ENCODE data around the gene SEMA7A. TPM values are rescaled to one million over a fixed set of nuclear protein-coding genes. Genes with fewer than 3 reads are reported as not detected.

The SEMA7A gene
- total and polyA plus RNA-seq, 9 of the 15 experiments (the other 6 are each of a cell fraction or from before 2014, with no cell fraction given), result 0.04 to 8.2 (median 5.4) TPM; not detected in 1

DNA sequence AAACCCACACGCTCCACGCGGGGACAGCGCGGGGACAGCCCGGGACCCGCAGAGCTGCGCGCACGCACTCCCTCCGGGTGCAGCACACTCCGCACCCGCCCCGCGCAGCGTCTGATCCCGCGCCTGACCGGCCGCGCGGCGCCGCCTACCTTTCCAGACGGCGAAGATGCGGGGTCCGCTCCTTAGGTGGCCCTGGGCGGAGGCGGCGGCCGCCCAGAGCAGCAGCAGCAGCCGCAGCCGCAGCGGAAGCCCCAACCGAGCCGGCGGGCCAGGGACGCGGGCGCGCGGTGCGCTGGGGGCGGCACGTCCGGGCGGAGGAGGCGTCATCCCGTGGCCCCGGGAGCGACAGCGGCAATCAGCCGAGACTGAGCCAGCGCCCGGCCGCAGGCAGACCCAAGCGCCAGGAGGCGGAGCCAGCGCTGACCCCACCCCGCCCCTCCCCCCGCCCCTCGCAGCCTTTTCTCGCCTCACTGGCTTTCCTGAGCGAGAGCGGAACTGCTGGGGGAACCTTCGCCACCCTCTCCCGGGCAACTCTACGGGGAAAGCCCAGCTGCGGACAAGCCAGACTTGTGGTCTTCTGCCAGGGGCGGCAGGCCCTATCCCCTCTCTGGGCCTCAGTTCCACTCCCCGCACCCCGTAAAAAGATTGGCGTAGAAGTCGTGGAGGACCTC is at the start of gene SEMA7A (continued):
- no peak for TF ChIP-seq XRCC3 (IDR thresholded peaks at IDR 0.05)
- TF ChIP-seq SETDB1 (IDR thresholded peaks at IDR 0.05; ENCODE audit: low read length), result no peak
- TF ChIP-seq BCL6 (CRISPR knock-in tag; IDR thresholded peaks at IDR 0.05), result no peak
- TF ChIP-seq ZNF695 (CRISPR knock-in tag; IDR thresholded peaks at IDR 0.05), result no peak
- TF ChIP-seq ZBTB17 (CRISPR knock-in tag; IDR thresholded peaks at IDR 0.05), result no peak
- TF ChIP-seq, protein P1, sequence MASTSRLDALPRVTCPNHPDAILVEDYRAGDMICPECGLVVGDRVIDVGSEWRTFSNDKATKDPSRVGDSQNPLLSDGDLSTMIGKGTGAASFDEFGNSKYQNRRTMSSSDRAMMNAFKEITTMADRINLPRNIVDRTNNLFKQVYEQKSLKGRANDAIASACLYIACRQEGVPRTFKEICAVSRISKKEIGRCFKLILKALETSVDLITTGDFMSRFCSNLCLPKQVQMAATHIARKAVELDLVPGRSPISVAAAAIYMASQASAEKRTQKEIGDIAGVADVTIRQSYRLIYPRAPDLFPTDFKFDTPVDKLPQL (IDR thresholded peaks at IDR 0.05; ENCODE audit: extremely low read depth, insufficient read length), result no peak
- TF ChIP-seq ILF3 (IDR thresholded peaks at IDR 0.05; ENCODE audit: borderline replicate concordance), result no peak
- no peak for TF ChIP-seq ARID2 (IDR thresholded peaks at IDR 0.05)
- TF ChIP-seq, protein P2, sequence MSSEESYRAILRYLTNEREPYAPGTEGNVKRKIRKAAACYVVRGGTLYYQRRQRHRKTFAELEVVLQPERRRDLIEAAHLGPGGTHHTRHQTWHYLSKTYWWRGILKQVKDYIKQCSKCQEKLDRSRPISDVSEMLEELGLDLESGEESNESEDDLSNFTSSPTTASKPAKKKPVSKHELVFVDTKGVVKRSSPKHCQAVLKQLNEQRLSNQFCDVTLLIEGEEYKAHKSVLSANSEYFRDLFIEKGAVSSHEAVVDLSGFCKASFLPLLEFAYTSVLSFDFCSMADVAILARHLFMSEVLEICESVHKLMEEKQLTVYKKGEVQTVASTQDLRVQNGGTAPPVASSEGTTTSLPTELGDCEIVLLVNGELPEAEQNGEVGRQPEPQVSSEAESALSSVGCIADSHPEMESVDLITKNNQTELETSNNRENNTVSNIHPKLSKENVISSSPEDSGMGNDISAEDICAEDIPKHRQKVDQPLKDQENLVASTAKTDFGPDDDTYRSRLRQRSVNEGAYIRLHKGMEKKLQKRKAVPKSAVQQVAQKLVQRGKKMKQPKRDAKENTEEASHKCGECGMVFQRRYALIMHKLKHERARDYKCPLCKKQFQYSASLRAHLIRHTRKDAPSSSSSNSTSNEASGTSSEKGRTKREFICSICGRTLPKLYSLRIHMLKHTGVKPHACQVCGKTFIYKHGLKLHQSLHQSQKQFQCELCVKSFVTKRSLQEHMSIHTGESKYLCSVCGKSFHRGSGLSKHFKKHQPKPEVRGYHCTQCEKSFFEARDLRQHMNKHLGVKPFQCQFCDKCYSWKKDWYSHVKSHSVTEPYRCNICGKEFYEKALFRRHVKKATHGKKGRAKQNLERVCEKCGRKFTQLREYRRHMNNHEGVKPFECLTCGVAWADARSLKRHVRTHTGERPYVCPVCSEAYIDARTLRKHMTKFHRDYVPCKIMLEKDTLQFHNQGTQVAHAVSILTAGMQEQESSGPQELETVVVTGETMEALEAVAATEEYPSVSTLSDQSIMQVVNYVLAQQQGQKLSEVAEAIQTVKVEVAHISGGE (CRISPR knock-in tag; IDR thresholded peaks at IDR 0.05), result peak in 1 of 3 experiments; percentile 77; a peak in 3 of 6 replicates
- TF ChIP-seq CSDE1 (IDR thresholded peaks at IDR 0.05), result no peak
- peak; percentile 67 for TF ChIP-seq FIP1L1 (IDR thresholded peaks at IDR 0.05; ENCODE audit: low read depth, low read length, poor library complexity, severe bottlenecking)
- no peak for TF ChIP-seq ESRRB (CRISPR knock-in tag; IDR thresholded peaks at IDR 0.05; ENCODE audit: borderline replicate concordance)
- TF ChIP-seq CBX2 (IDR thresholded peaks at IDR 0.05; ENCODE audit: insufficient read depth, low read length, poor library complexity, severe bottlenecking), result no peak
- TF ChIP-seq, protein P3, sequence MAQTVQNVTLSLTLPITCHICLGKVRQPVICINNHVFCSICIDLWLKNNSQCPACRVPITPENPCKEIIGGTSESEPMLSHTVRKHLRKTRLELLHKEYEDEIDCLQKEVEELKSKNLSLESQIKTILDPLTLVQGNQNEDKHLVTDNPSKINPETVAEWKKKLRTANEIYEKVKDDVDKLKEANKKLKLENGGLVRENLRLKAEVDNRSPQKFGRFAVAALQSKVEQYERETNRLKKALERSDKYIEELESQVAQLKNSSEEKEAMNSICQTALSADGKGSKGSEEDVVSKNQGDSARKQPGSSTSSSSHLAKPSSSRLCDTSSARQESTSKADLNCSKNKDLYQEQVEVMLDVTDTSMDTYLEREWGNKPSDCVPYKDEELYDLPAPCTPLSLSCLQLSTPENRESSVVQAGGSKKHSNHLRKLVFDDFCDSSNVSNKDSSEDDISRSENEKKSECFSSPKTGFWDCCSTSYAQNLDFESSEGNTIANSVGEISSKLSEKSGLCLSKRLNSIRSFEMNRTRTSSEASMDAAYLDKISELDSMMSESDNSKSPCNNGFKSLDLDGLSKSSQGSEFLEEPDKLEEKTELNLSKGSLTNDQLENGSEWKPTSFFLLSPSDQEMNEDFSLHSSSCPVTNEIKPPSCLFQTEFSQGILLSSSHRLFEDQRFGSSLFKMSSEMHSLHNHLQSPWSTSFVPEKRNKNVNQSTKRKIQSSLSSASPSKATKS (CRISPR knock-in tag; IDR thresholded peaks at IDR 0.05), result no peak
- no peak for TF ChIP-seq ZNF282 (CRISPR knock-in tag; IDR thresholded peaks at IDR 0.05)
- TF ChIP-seq, protein P4, sequence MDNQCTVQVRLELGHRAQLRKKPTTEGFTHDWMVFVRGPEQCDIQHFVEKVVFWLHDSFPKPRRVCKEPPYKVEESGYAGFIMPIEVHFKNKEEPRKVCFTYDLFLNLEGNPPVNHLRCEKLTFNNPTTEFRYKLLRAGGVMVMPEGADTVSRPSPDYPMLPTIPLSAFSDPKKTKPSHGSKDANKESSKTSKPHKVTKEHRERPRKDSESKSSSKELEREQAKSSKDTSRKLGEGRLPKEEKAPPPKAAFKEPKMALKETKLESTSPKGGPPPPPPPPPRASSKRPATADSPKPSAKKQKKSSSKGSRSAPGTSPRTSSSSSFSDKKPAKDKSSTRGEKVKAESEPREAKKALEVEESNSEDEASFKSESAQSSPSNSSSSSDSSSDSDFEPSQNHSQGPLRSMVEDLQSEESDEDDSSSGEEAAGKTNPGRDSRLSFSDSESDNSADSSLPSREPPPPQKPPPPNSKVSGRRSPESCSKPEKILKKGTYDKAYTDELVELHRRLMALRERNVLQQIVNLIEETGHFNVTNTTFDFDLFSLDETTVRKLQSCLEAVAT (IDR thresholded peaks at IDR 0.05), result no peak
- TF ChIP-seq, protein P5, sequence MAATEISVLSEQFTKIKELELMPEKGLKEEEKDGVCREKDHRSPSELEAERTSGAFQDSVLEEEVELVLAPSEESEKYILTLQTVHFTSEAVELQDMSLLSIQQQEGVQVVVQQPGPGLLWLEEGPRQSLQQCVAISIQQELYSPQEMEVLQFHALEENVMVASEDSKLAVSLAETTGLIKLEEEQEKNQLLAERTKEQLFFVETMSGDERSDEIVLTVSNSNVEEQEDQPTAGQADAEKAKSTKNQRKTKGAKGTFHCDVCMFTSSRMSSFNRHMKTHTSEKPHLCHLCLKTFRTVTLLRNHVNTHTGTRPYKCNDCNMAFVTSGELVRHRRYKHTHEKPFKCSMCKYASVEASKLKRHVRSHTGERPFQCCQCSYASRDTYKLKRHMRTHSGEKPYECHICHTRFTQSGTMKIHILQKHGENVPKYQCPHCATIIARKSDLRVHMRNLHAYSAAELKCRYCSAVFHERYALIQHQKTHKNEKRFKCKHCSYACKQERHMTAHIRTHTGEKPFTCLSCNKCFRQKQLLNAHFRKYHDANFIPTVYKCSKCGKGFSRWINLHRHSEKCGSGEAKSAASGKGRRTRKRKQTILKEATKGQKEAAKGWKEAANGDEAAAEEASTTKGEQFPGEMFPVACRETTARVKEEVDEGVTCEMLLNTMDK (IDR thresholded peaks at IDR 0.05; ENCODE audit: borderline replicate concordance, insufficient read depth, low read depth, low read length, poor library complexity, severe bottlenecking), result no peak
- peak; percentile 64; the same call in 1 of the 2 replicates for TF ChIP-seq CREM (IDR thresholded peaks at IDR 0.05; ENCODE audit: low read depth)

All from K562 (cell line).